Keratinocyte (primary cell): ENCODE measurements around the gene CNPPD1.

Source experiments
- CTCF ChIP-seq, 3 experiments: IDR thresholded peaks in 1 of 3; conservative IDR thresholded peaks in 1 of 3; optimal IDR thresholded peaks in 1 of 3; 2 replicates in 2 of 3; 3 replicates in 1 of 3; pipeline versions ENCODE3 to v1.5.1; 2011; ENCODE audit warnings: low read length in 3 of 3, mild to moderate bottlenecking in 3 of 3, moderate library complexity in 2 of 3, control low read depth in 1 of 3, inconsistent platforms in 1 of 3; ENCODE audit not compliant: insufficient read depth in 2 of 3; ENCODE audit errors: extremely low read depth in 1 of 3
- EZH2 ChIP-seq: IDR thresholded peaks from one replicate; pipeline ENCODE4 v1.6.1; 2012; ENCODE audit warnings: inconsistent platforms, mild to moderate bottlenecking, low read length, moderate library complexity

GRCh38 chr2:219213026-219213415 lies 36.3 kb upstream of the CNPPD1 start:
- TF ChIP-seq CTCF (optimal IDR thresholded peaks at IDR 0.05 in 1 of 3, IDR thresholded peaks at IDR 0.05 in 1 of 3, conservative IDR thresholded peaks at IDR 0.05 in 1 of 3; ENCODE audit: extremely low read depth in 1 of 3, insufficient read depth in 2 of 3, low read length in 3 of 3) (no peak), EZH2 (no peak)
